ENCODE measurements around the gene GRID2.

- TF ChIP-seq CTCF (IDR thresholded peaks at IDR 0.05; ENCODE audit: low read depth, low read length, missing input control) (no peak), JUND (IDR thresholded peaks at IDR 0.05) (no peak), EGR1 (IDR thresholded peaks at IDR 0.05; ENCODE audit: low read depth in 2 of 2) (no peak), TAF1 (conservative IDR thresholded peaks at IDR 0.05) (no peak), GABPA (IDR thresholded peaks at IDR 0.05 in 1 of 2, conservative IDR thresholded peaks at IDR 0.05 in 1 of 2) (no peak), FOXA1 (IDR thresholded peaks at IDR 0.05) (no peak), SP1 (IDR thresholded peaks at IDR 0.05) (no peak)
Observed at GRCh38 chr4:92501456-92501855, 197.7 kb downstream of the GRID2 start.

Data from liver (tissue), 3 donors.